ENCODE measurements around the gene ANG.
"Not testable (repeated sequence)": the region's sequence is repeated elsewhere in the genome, so short reads cannot be mapped to it uniquely, and the experiment has no call there.

Gene ANG

GRCh38 chr14:20697273-20698017 is 8.9 kb downstream of the ANG start:
- in situ Hi-C loops (cut with HindIII; ENCODE audit: low sequenced_read_pairs), result no loop called here

- in situ Hi-C loops (cut with HindIII; ENCODE audit: low sequenced_read_pairs), result no loop called here
Measured at GRCh38 chr14:20698018-20698329, 9.4 kb downstream of the ANG start.

GRCh38 chr14:20698934-20699333 is 10.4 kb downstream of the ANG start:
- in situ Hi-C loops (cut with HindIII; ENCODE audit: low sequenced_read_pairs), result no loop called here

GRCh38 chr14:20699931-20700330 is 11.4 kb downstream of the ANG start:
- in situ Hi-C loops (cut with HindIII; ENCODE audit: low sequenced_read_pairs), result no loop called here

- in situ Hi-C loops (cut with HindIII; ENCODE audit: low sequenced_read_pairs), result not testable (repeated sequence)
Measured at GRCh38 chr14:20700965-20701364, 12.4 kb downstream of the ANG start.

GRCh38 chr14:20706657-20707355 is 18.2 kb downstream of the ANG start:
- in situ Hi-C loops (cut with HindIII; ENCODE audit: low sequenced_read_pairs), result no loop called here

- in situ Hi-C loops (cut with HindIII; ENCODE audit: low sequenced_read_pairs), result no loop called here
Measured at GRCh38 chr14:20707622-20708021, 19.1 kb downstream of the ANG start.

- in situ Hi-C loops (cut with HindIII; ENCODE audit: low sequenced_read_pairs), result no loop called here
Measured at GRCh38 chr14:20711261-20711660, 22.7 kb downstream of the ANG start.

GRCh38 chr14:20711685-20712084 is 23.1 kb downstream of the ANG start:
- in situ Hi-C loops (cut with HindIII; ENCODE audit: low sequenced_read_pairs), result no loop called here

GRCh38 chr14:20712904-20713303 is 24.3 kb downstream of the ANG start:
- in situ Hi-C loops (cut with HindIII; ENCODE audit: low sequenced_read_pairs), result no loop called here

GRCh38 chr14:20714593-20715250 is 26.2 kb downstream of the ANG start:
- in situ Hi-C loops (cut with HindIII; ENCODE audit: low sequenced_read_pairs), result no loop called here

GRCh38 chr14:20719777-20720176 is 31.2 kb downstream of the ANG start:
- in situ Hi-C loops (cut with HindIII; ENCODE audit: low sequenced_read_pairs), result no loop called here

- in situ Hi-C loops (cut with HindIII; ENCODE audit: low sequenced_read_pairs), result no loop called here
Measured at GRCh38 chr14:20720741-20721140, 32.2 kb downstream of the ANG start.

GRCh38 chr14:20722016-20722415 is 33.5 kb downstream of the ANG start:
- in situ Hi-C loops (cut with HindIII; ENCODE audit: low sequenced_read_pairs), result no loop called here

GRCh38 chr14:20723488-20723887 is 34.9 kb downstream of the ANG start:
- in situ Hi-C loops (cut with HindIII; ENCODE audit: low sequenced_read_pairs), result no loop called here

- in situ Hi-C loops (cut with HindIII; ENCODE audit: low sequenced_read_pairs), result not testable (repeated sequence)
Measured at GRCh38 chr14:20726121-20726520, 37.6 kb downstream of the ANG start.

- in situ Hi-C loops (cut with HindIII; ENCODE audit: low sequenced_read_pairs), result no loop called here
Measured at GRCh38 chr14:20726531-20726930, 38.0 kb downstream of the ANG start.

- in situ Hi-C loops (cut with HindIII; ENCODE audit: low sequenced_read_pairs), result no loop called here
Measured at GRCh38 chr14:20730891-20731290, 42.3 kb downstream of the ANG start.

GRCh38 chr14:20732477-20732876 is 43.9 kb downstream of the ANG start:
- in situ Hi-C loops (cut with HindIII; ENCODE audit: low sequenced_read_pairs), result no loop called here

GRCh38 chr14:20732979-20733635 is 44.5 kb downstream of the ANG start:
- in situ Hi-C loops (cut with HindIII; ENCODE audit: low sequenced_read_pairs), result no loop called here

- in situ Hi-C loops (cut with HindIII; ENCODE audit: low sequenced_read_pairs), result no loop called here
Measured at GRCh38 chr14:20733684-20734429, 45.3 kb downstream of the ANG start.

Data from DLD1 (cell line).